Mesothelial cell of epicardium (in vitro differentiated cells): ENCODE data around the gene RBM6. TPM values are rescaled to one million over a fixed set of nuclear protein-coding genes. Genes with fewer than 3 reads are reported as not detected.
A peak's percentile ranks its signal among the peaks of the same experiment; 100 is the strongest.

ENCODE experiments used
- DNase-seq, 2 experiments: peaks; one replicate each; pipeline ENCODE4 v3.0.0; 2021; ENCODE audit warnings: low spot score in 2 of 2; ENCODE audit not compliant: unreplicated experiment in 2 of 2
- H3K27ac Mint-ChIP-seq: 2 replicates; pipeline ENCODE4 v1.8.0; 2021; ENCODE audit warnings: mixed read lengths
- H3K27me3 Mint-ChIP-seq: 2 replicates; pipeline ENCODE4 v1.8.0; 2021; ENCODE audit warnings: low read depth, mixed read lengths
- H3K36me3 Mint-ChIP-seq: 2 replicates; pipeline ENCODE4 v1.8.0; 2021; ENCODE audit warnings: mixed read lengths
- H3K4me1 Mint-ChIP-seq: 2 replicates; pipeline ENCODE4 v1.8.0; 2021; ENCODE audit warnings: mixed read lengths
- H3K4me3 Mint-ChIP-seq: 2 replicates; pipeline ENCODE4 v1.8.0; 2021; ENCODE audit warnings: mild to moderate bottlenecking, moderate library complexity, mixed read lengths
- H3K9me3 Mint-ChIP-seq: 2 replicates; pipeline ENCODE4 v1.8.0; 2021; ENCODE audit warnings: mixed read lengths
- CTCF ChIP-seq: fragments of 200-600 bp; sonication (generic); IDR thresholded peaks from one replicate; pipeline ENCODE4 v1.5.0; 2021; ENCODE audit warnings: antibody characterized with exemption; ENCODE audit not compliant: unreplicated experiment
- total RNA-seq: library from RNA; stranded (reverse); gene quantifications from 3 replicates; pipeline ENCODE4 v1.2.1, GENCODE V29; 2021

RBM6 gene
- 158 to 162 TPM (median 159 TPM) in 3 replicates for total RNA-seq

- peak; percentile 77 to 86 for DNase-seq
- peaks cover 5% of the 10 kb centered on the region for H3K9me3 Mint-ChIP-seq
- TF ChIP-seq CTCF = no peak
Observed at GRCh38 chr3:49939858-49940666, at the start of gene RBM6. RBM6 (plus strand) TSS chr3:49940150; CDS start chr3:49962642, 22,492 bp downstream.

GRCh38 chr3:49895791-49896190, 44.2 kb upstream of the RBM6 start:
- Mint-ChIP-seq H3K4me1 (no peaks in the 10 kb centered on the region), H3K27me3 (no peaks in the 10 kb centered on the region), H3K27ac (no peak overlapping the region), H3K9me3 (no peaks in the 10 kb centered on the region), H3K4me3 (no peak overlapping the region), H3K36me3 (no peaks in the 10 kb centered on the region)
- no peak for DNase-seq
- no peak for TF ChIP-seq CTCF

More at GRCh38 chr3:49939858-49940666, at the start of gene RBM6:
- Mint-ChIP-seq H3K27me3 (no peaks in the 10 kb centered on the region), H3K4me1 (peaks cover 12% of the 10 kb centered on the region), H3K27ac (peak within 1 kb of the TSS; percentile 99), H3K36me3 (peaks cover 5% of the 10 kb centered on the region), H3K4me3 (peak within 1 kb of the TSS; percentile 97)

- no peaks in the 10 kb centered on the region for H3K4me1 Mint-ChIP-seq
- DNase-seq = no peak
- no peak for TF ChIP-seq CTCF
- no peak overlapping the region for H3K27ac Mint-ChIP-seq
- H3K27me3 Mint-ChIP-seq = no peaks in the 10 kb centered on the region
- H3K36me3 Mint-ChIP-seq = no peaks in the 10 kb centered on the region
- H3K9me3 Mint-ChIP-seq = no peaks in the 10 kb centered on the region
- no peak overlapping the region for H3K4me3 Mint-ChIP-seq
Observed at GRCh38 chr3:49896345-49896744, 43.6 kb upstream of the RBM6 start.

GRCh38 chr3:49898991-49899390, 41.0 kb upstream of the RBM6 start:
- Mint-ChIP-seq H3K9me3 (no peaks in the 10 kb centered on the region), H3K27ac (no peak overlapping the region), H3K4me3 (no peak overlapping the region), H3K36me3 (no peaks in the 10 kb centered on the region), H3K27me3 (no peaks in the 10 kb centered on the region), H3K4me1 (peaks cover 2% of the 10 kb centered on the region)
- TF ChIP-seq CTCF = no peak
- DNase-seq = no peak

- Mint-ChIP-seq H3K27ac (no peak overlapping the region), H3K36me3 (no peaks in the 10 kb centered on the region), H3K4me3 (no peak overlapping the region), H3K4me1 (peaks cover 3% of the 10 kb centered on the region), H3K27me3 (no peaks in the 10 kb centered on the region), H3K9me3 (no peaks in the 10 kb centered on the region)
- no peak for DNase-seq
- TF ChIP-seq CTCF = no peak
Observed at GRCh38 chr3:49899815-49900214, 40.1 kb upstream of the RBM6 start.
